Nephron progenitor cell (in vitro differentiated cells): ENCODE data around the gene IKZF1.

Experiments used
- DNase-seq: peaks from one replicate; pipeline ENCODE4 v3.0.0; 2021
- H3K27ac Mint-ChIP-seq: 2 replicates; pipeline ENCODE4 v1.8.0; 2021; ENCODE audit warnings: mild to moderate bottlenecking, moderate library complexity, mixed read lengths
- H3K27me3 Mint-ChIP-seq: 2 replicates; pipeline ENCODE4 v1.8.0; 2021; ENCODE audit warnings: mild to moderate bottlenecking, low read depth, mixed read lengths; ENCODE audit not compliant: poor library complexity
- H3K36me3 Mint-ChIP-seq: 2 replicates; pipeline ENCODE4 v1.8.0; 2021; ENCODE audit warnings: low read depth, mixed read lengths
- H3K4me1 Mint-ChIP-seq: 2 replicates; pipeline ENCODE4 v1.8.0; 2021; ENCODE audit warnings: mixed read lengths
- H3K4me3 Mint-ChIP-seq: 2 replicates; pipeline ENCODE4 v1.8.0; 2021; ENCODE audit warnings: mild to moderate bottlenecking, moderate library complexity, mixed read lengths
- H3K9me3 Mint-ChIP-seq: 2 replicates; pipeline ENCODE4 v1.8.0; 2021; ENCODE audit warnings: mild to moderate bottlenecking, moderate library complexity, mixed read lengths
- TF ChIP-seq, protein P1 (sequence below): fragments of 200-600 bp; sonication (generic); IDR thresholded peaks from 2 replicates; pipeline ENCODE4 v1.5.0; 2021; ENCODE audit warnings: antibody characterized with exemption

IKZF1 gene

GRCh38 chr7:50303335-50304128, 984 bp upstream of the IKZF1 start:
- DNase-seq: no peak
- peaks cover 94% of the 10 kb centered on the region for H3K27me3 Mint-ChIP-seq
- TF ChIP-seq, protein P1, sequence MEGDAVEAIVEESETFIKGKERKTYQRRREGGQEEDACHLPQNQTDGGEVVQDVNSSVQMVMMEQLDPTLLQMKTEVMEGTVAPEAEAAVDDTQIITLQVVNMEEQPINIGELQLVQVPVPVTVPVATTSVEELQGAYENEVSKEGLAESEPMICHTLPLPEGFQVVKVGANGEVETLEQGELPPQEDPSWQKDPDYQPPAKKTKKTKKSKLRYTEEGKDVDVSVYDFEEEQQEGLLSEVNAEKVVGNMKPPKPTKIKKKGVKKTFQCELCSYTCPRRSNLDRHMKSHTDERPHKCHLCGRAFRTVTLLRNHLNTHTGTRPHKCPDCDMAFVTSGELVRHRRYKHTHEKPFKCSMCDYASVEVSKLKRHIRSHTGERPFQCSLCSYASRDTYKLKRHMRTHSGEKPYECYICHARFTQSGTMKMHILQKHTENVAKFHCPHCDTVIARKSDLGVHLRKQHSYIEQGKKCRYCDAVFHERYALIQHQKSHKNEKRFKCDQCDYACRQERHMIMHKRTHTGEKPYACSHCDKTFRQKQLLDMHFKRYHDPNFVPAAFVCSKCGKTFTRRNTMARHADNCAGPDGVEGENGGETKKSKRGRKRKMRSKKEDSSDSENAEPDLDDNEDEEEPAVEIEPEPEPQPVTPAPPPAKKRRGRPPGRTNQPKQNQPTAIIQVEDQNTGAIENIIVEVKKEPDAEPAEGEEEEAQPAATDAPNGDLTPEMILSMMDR: no peak
- H3K4me1 Mint-ChIP-seq: peaks cover 8% of the 10 kb centered on the region
- H3K4me3 Mint-ChIP-seq: peak overlapping the region; percentile 81
- no peak overlapping the region for H3K27ac Mint-ChIP-seq
- no peaks in the 10 kb centered on the region for H3K36me3 Mint-ChIP-seq
- H3K9me3 Mint-ChIP-seq: peaks cover 13% of the 10 kb centered on the region

GRCh38 chr7:50304911-50305582, 531 bp downstream of the IKZF1 start:
- H3K27ac Mint-ChIP-seq: no peak overlapping the region
- no peak for DNase-seq
- H3K4me3 Mint-ChIP-seq: peak overlapping the region; percentile 70
- TF ChIP-seq, protein P1: no peak
- no peaks in the 10 kb centered on the region for H3K36me3 Mint-ChIP-seq
- peaks cover 92% of the 10 kb centered on the region for H3K27me3 Mint-ChIP-seq
- peaks cover 16% of the 10 kb centered on the region for H3K4me1 Mint-ChIP-seq
- H3K9me3 Mint-ChIP-seq: peaks cover 13% of the 10 kb centered on the region

DNA sequence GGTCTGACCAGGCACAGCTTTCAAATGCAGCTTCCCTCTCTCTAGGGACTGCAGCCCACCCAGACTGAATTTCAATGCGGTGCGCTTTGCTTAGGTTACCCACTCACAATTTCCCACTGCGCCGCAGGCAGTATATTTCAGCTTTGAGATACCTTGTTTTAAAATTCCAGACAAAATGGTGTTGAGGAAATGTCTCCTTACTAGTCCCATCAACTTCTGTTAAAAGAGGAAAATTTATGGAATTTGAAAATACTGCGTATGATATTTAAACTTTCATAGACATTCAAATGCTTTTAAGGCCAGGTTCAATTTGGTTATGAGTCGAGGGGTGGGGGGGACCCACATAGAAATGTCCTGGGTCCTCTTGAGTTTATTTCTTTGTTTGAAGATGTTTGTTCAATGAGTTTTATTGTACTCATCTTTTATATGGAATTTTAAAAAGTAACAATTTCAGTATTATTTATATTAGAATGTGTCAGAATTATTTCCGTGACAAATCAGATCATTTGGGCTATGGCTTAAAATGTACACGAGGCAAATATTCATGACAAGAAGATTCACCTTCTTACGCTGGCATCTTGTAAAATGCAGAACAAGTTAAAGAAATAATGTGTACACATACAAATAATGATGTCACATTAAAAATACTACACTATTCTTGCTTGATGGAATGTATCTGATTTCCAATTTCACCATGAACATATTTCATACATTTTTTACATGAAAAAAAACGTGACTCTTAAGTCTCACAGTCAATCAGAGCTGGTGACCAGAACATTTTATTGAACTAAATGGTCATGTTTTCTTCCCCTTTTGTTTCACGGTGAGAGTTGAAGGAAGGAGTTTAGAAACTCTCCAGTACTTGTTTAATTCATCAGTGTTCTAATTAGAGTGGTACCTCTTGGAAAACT, 1.3 kb downstream of the IKZF1 start:
- H3K27me3 Mint-ChIP-seq: peaks cover 89% of the 10 kb centered on the region
- H3K27ac Mint-ChIP-seq: no peak overlapping the region
- no peak for DNase-seq
- TF ChIP-seq, protein P1: no peak
- no peak overlapping the region for H3K4me3 Mint-ChIP-seq
- H3K9me3 Mint-ChIP-seq: peaks cover 13% of the 10 kb centered on the region
- H3K36me3 Mint-ChIP-seq: no peaks in the 10 kb centered on the region
- peaks cover 16% of the 10 kb centered on the region for H3K4me1 Mint-ChIP-seq

GRCh38 chr7:50306494-50307367, 2.2 kb downstream of the IKZF1 start:
- H3K4me1 Mint-ChIP-seq: peaks cover 16% of the 10 kb centered on the region
- H3K4me3 Mint-ChIP-seq: no peak overlapping the region
- H3K27me3 Mint-ChIP-seq: peaks cover 80% of the 10 kb centered on the region
- TF ChIP-seq, protein P1: no peak
- H3K9me3 Mint-ChIP-seq: peaks cover 13% of the 10 kb centered on the region
- DNase-seq: no peak
- H3K27ac Mint-ChIP-seq: no peak overlapping the region
- no peaks in the 10 kb centered on the region for H3K36me3 Mint-ChIP-seq

DNA sequence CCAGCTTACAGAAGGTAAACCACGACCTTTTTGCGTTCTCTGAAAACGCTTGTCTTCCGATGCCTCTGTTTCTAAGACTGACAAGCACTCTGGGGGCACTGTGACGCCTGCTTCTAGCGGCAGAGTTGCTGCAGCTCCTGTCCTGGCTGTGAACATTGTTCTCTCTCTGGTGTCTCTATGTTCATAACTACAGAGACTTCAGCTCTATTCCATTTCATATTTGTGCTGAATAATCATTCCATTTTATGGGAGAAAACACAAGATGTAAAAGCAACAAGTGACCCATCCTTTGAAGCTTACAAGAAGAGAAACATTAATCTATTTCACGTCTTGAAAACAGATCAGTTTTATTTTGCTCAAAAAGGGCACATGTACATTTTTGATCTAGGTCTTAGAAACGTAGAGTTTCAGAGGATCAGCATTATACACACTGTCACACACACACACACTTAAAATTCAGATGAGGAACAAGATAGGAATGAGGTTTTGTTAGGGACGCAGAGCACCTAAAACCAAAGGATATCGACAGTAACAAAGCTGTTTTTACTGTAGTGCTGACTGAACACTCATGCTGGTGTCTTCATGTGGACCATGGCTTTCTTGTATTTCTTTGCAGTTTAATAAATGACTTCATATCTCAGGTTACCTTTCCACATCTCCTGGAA, 3.0 kb downstream of the IKZF1 start:
- Mint-ChIP-seq H3K4me1 (peaks cover 21% of the 10 kb centered on the region), H3K9me3 (peaks cover 8% of the 10 kb centered on the region), H3K4me3 (no peak overlapping the region), H3K27ac (no peak overlapping the region), H3K36me3 (no peaks in the 10 kb centered on the region), H3K27me3 (peaks cover 77% of the 10 kb centered on the region)
- TF ChIP-seq, protein P1: no peak
- DNase-seq: no peak
